ENCODE results near the gene PHF23.

- TF ChIP-seq GATA2 (IDR thresholded peaks at IDR 0.05; ENCODE audit: low read depth, low read length) (no peak), GATA3 (IDR thresholded peaks at IDR 0.05; ENCODE audit: low read depth, low read length) (no peak)
Observed at GRCh38 chr17:7224661-7225111, 14.6 kb downstream of the PHF23 start.
